CD14-positive monocyte (primary cell): ENCODE measurements around the gene ELMO1. TPM values are rescaled to one million over a fixed set of nuclear protein-coding genes. Genes with fewer than 3 reads are reported as not detected.

Experiments
- DNase-seq, 3 donors: peaks; one replicate each; pipeline ENCODE4 v3.0.0-alpha.2; 2011 to 2022
- H2AFZ ChIP-seq: 2 replicates; pipeline ENCODE4 v1.6.0; 2012; ENCODE audit warnings: mild to moderate bottlenecking, low read depth, low read length, inconsistent platforms; ENCODE audit not compliant: insufficient read depth, poor library complexity, severe bottlenecking
- H3K27ac ChIP-seq, 2 donors: 1 replicate in 1 of 2; 2 replicates in 1 of 2; pipeline ENCODE4 v1.5.1; 2012 to 2013; ENCODE audit warnings: low read length in 2 of 2, control low read depth in 1 of 2, inconsistent platforms in 1 of 2, low read depth in 1 of 2, mild to moderate bottlenecking in 1 of 2
- H3K27me3 ChIP-seq, 2 donors: one replicate each; pipeline versions ENCODE4 v1.6.0 to v1.6.1; 2011 to 2013; ENCODE audit warnings: low read length in 2 of 2; ENCODE audit not compliant: control insufficient read depth in 2 of 2, insufficient read depth in 2 of 2
- H3K36me3 ChIP-seq, 2 donors: replicated peaks in 1 of 2; 1 replicate in 1 of 2; 2 replicates in 1 of 2; pipeline versions ENCODE4 v1.5.1 to v1.6.1; 2012 to 2013; ENCODE audit warnings: low read length in 2 of 2, control low read depth in 1 of 2, inconsistent platforms in 1 of 2, mild to moderate bottlenecking in 1 of 2; ENCODE audit not compliant: insufficient read depth in 2 of 2, control insufficient read depth in 1 of 2
- H3K4me1 ChIP-seq, 2 donors: 1 replicate in 1 of 2; 2 replicates in 1 of 2; pipeline versions ENCODE4 v1.5.1 to v1.6.1; 2012 to 2013; ENCODE audit warnings: low read length in 2 of 2, control low read depth in 1 of 2, inconsistent platforms in 1 of 2, mild to moderate bottlenecking in 1 of 2, moderate library complexity in 1 of 2; ENCODE audit not compliant: insufficient read depth in 2 of 2, control insufficient read depth in 1 of 2
- H3K4me2 ChIP-seq: replicated peaks from 2 replicates; pipeline ENCODE3; 2012; ENCODE audit warnings: low read length, moderate library complexity, mild to moderate bottlenecking; ENCODE audit not compliant: poor library complexity, severe bottlenecking; ENCODE audit errors: extremely low read depth
- H3K4me3 ChIP-seq, 3 experiments: fragments of 200-600 bp in 1 of 3; sonication (generic) in 1 of 3; replicated peaks in 1 of 3; 1 replicate in 2 of 3; 2 replicates in 1 of 3; pipeline ENCODE4 v1.5.1; 2011 to 2013; ENCODE audit warnings: low read length in 3 of 3, mild to moderate bottlenecking in 3 of 3, control low read depth in 2 of 3, low read depth in 2 of 3, inconsistent platforms in 1 of 3, moderate library complexity in 1 of 3
- H3K79me2 ChIP-seq: 2 replicates; pipeline ENCODE4 v1.6.0; 2012; ENCODE audit warnings: mild to moderate bottlenecking, control low read depth, inconsistent platforms, low read length, moderate library complexity; ENCODE audit not compliant: insufficient read depth
- H3K9ac ChIP-seq: 2 replicates; pipeline ENCODE4 v1.6.0; 2017; ENCODE audit warnings: low read length, mild to moderate bottlenecking; ENCODE audit not compliant: insufficient read depth, poor library complexity, severe bottlenecking
- H3K9me3 ChIP-seq, 2 donors: replicated peaks in 1 of 2; 1 replicate in 1 of 2; 2 replicates in 1 of 2; pipeline versions ENCODE4 v1.5.1 to v1.6.1; 2012 to 2013; ENCODE audit warnings: low read length in 2 of 2, control low read depth in 1 of 2; ENCODE audit not compliant: control insufficient read depth in 1 of 2, insufficient read depth in 1 of 2
- H4K20me1 ChIP-seq: 2 replicates; pipeline ENCODE4 v1.6.0; 2012; ENCODE audit warnings: mild to moderate bottlenecking, low read length, control low read depth, moderate library complexity; ENCODE audit not compliant: insufficient read depth
- H3K27ac Mint-ChIP-seq, 7 donors: one replicate each; pipeline ENCODE4 v1.8.0; 2020; ENCODE audit warnings: mild to moderate bottlenecking in 7 of 7, mixed read lengths in 7 of 7, moderate library complexity in 6 of 7, inconsistent platforms in 2 of 7
- H3K27me3 Mint-ChIP-seq, 3 donors: one replicate each; pipeline ENCODE4 v1.8.0; 2021 to 2022; ENCODE audit warnings: low read depth in 3 of 3, mild to moderate bottlenecking in 3 of 3, mixed read lengths in 3 of 3, moderate library complexity in 3 of 3, inconsistent platforms in 1 of 3
- H3K36me3 Mint-ChIP-seq, 2 donors: one replicate each; pipeline ENCODE4 v1.8.0; 2020; ENCODE audit warnings: mixed read lengths in 2 of 2, inconsistent platforms in 1 of 2, mild to moderate bottlenecking in 1 of 2
- H3K4me1 Mint-ChIP-seq: one replicate; pipeline ENCODE4 v1.8.0; 2020; ENCODE audit warnings: mild to moderate bottlenecking, mixed read lengths
- H3K4me3 Mint-ChIP-seq, 2 donors: one replicate each; pipeline ENCODE4 v1.8.0; 2020; ENCODE audit warnings: mild to moderate bottlenecking in 2 of 2, mixed read lengths in 2 of 2, moderate library complexity in 1 of 2
- H3K9me3 Mint-ChIP-seq, 7 donors: one replicate each; pipeline ENCODE4 v1.8.0; 2020 to 2022; ENCODE audit warnings: mixed read lengths in 7 of 7, mild to moderate bottlenecking in 6 of 7, moderate library complexity in 6 of 7, inconsistent platforms in 2 of 7
- WGBS: methylation state at CpG from one replicate; pipeline ENCODE4 v1.1.5; 2013; ENCODE audit warnings: missing lambda C conversion rate; ENCODE audit not compliant: insufficient coverage; 5-methylcytosine and 5-hydroxymethylcytosine counted together
- intact Hi-C, 2 donors: fragments of 100-400 bp; cut with micrococcal nuclease; formaldehyde crosslinking; loops; one replicate each; pipeline versions ENCODE4 v1.15.0 to v1.15.1; 2023
- polyA plus RNA-seq, 3 donors: library from polyadenylated mRNA; depleted of rRNA in 1 of 3; unstranded in 2 of 3; stranded (reverse) in 1 of 3; fragments of 300-500 nt in 2 of 3; fragments of >200 nt in 1 of 3; fragmentation: Illumina TruSeq in 2 of 3; gene quantifications; 1 replicate in 2 of 3; 2 replicates in 1 of 3; pipeline ENCODE4 v1.2.3, GENCODE V29; 2012 to 2021
- TF ChIP-seq, protein P1 (sequence below): fragments of 200-600 bp; IDR thresholded peaks from one replicate; pipeline ENCODE4 v1.8.0; 2022; ENCODE audit warnings: antibody characterized with exemption, mild to moderate bottlenecking

The ELMO1 gene
- polyA plus RNA-seq, 3 donors: 46.6 to 50.2 (median 46.7) TPM

DNA sequence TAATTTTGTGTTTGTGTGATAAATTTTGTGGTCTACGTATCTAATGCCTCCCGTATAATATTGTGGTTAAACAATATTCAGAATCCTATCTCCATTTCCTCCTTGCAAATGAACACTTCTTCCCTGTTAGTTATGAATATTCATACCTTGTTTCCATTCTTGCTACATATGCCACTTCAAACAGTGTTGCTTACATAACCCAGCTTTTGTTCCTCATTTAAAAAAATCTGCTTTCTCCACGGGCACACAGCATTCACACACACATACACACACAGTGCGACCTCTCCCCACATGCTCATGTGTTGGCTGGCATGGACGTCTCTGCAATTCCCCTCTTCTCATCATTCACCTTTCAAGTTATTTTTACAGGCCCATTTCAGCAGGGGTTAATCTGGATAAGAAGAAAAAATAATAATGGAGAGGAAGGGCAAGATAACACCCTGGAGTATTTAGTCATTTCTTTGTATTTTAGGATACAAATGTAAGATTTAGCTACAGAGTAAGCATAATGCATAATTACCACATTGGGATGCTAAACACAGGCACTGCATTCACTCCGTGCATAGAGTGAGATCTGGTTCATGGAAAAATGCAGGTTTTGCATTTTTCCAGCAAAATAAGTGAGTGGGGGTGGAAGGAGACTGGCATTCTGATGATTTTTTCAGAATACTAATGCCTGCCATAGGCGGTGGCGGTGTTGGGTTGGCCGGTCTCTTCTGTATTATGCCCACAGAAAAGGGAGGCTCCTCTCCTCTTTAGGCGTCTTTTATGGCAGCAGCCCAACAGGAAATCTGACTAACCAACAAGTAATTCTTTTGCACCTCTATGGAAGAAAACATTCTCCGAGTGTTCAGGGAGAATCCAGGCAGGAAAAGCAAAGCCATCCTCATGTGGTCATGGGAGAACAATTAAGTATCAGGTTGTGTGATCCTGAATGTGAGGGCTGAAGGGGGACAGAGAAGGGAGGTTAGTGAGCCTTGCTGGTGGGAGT is 31.7 kb upstream of the ELMO1 start:
- Histone ChIP-seq H3K79me2 (no peaks in the 10 kb centered on the region), H3K27me3 (peaks cover 0 to 5% of the 10 kb centered on the region in 2 donors), H3K4me1 (peaks cover 14 to 17% of the 10 kb centered on the region in 2 donors), H3K4me2 (peak overlapping the region; percentile 64), H3K4me3 (peak overlapping the region in 2 of 3 experiments; percentile 27 to 60), H3K36me3 (no peaks in the 10 kb centered on the region), H4K20me1 (no peaks in the 10 kb centered on the region), H3K9ac (no peak overlapping the region), H2AFZ (peak overlapping the region; percentile 24), H3K27ac (peak overlapping the region in 1 of 2 donors; percentile 34), H3K9me3 (no peaks in the 10 kb centered on the region)
- H3K4me1 Mint-ChIP-seq: peaks cover 19% of the 10 kb centered on the region
- intact Hi-C loops: no loop called here
- TF ChIP-seq, protein P1, sequence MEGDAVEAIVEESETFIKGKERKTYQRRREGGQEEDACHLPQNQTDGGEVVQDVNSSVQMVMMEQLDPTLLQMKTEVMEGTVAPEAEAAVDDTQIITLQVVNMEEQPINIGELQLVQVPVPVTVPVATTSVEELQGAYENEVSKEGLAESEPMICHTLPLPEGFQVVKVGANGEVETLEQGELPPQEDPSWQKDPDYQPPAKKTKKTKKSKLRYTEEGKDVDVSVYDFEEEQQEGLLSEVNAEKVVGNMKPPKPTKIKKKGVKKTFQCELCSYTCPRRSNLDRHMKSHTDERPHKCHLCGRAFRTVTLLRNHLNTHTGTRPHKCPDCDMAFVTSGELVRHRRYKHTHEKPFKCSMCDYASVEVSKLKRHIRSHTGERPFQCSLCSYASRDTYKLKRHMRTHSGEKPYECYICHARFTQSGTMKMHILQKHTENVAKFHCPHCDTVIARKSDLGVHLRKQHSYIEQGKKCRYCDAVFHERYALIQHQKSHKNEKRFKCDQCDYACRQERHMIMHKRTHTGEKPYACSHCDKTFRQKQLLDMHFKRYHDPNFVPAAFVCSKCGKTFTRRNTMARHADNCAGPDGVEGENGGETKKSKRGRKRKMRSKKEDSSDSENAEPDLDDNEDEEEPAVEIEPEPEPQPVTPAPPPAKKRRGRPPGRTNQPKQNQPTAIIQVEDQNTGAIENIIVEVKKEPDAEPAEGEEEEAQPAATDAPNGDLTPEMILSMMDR: no peak
- peak; percentile 64 to 84 (median 82) for DNase-seq
- peak overlapping the region; percentile 6 to 89 (median 67) for H3K27ac Mint-ChIP-seq
- H3K9me3 Mint-ChIP-seq: peaks cover 0 to 2% (median 0%) of the 10 kb centered on the region in 7 donors
- H3K27me3 Mint-ChIP-seq: peaks cover 1 to 17% (median 2%) of the 10 kb centered on the region in 3 donors
- peak overlapping the region; percentile 50 to 85 for H3K4me3 Mint-ChIP-seq
- 6% methylated on average over 3 of the region's 11 CpGs for WGBS
- peaks cover 0 to 3% of the 10 kb centered on the region in 2 donors for H3K36me3 Mint-ChIP-seq

DNA sequence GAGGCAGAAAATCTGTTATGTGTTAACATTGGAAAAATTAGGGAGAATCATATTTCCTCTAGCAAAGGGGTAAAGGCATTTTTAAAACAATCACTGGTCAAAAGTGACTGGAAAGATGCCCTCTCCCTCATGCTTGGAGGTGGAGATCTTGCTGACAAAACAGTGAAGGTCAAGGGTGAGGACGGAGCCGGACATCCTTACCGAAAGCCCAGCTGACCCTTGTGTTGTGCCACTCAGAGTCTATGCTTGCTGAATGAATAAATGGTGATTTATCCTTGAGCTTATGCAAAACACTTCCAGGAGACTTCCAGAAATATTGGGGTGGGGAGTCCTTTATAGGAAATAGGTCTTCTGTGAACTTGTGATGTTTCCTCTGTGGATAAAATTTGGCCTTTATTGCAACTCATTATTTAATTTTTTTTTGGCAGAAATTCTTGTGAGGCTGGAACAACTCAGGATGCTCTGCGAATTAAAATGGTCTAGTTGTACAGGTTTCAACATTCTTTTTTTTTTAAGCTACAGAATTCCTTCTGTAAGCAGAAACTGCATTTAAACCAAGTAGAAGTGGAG is 28.3 kb upstream of the ELMO1 start:
- no peak overlapping the region for H2AFZ ChIP-seq
- H3K4me2 ChIP-seq: no peak overlapping the region
- no peaks in the 10 kb centered on the region for H3K79me2 ChIP-seq
- no peak for DNase-seq
- TF ChIP-seq, protein P1: no peak
- Mint-ChIP-seq H3K27ac (no peak overlapping the region), H3K9me3 (no peaks in the 10 kb centered on the region), H3K36me3 (peaks cover 0 to 3% of the 10 kb centered on the region in 2 donors), H3K27me3 (peaks cover 1 to 10% (median 4%) of the 10 kb centered on the region in 3 donors), H3K4me1 (peaks cover 19% of the 10 kb centered on the region), H3K4me3 (no peak overlapping the region)
- intact Hi-C loops: no loop called here
- H3K9me3 ChIP-seq: no peaks in the 10 kb centered on the region
- H3K9ac ChIP-seq: no peak overlapping the region
- H4K20me1 ChIP-seq: no peaks in the 10 kb centered on the region
- H3K4me1 ChIP-seq: peaks cover 14 to 17% of the 10 kb centered on the region in 2 donors
- no peak overlapping the region for H3K27ac ChIP-seq
- WGBS: 95% methylated on average over 3 of the region's 4 CpGs
- H3K36me3 ChIP-seq: no peaks in the 10 kb centered on the region
- peaks cover 0 to 5% of the 10 kb centered on the region in 2 donors for H3K27me3 ChIP-seq
- no peak overlapping the region for H3K4me3 ChIP-seq
